DMS114 treated with DMSO at 0.1 percent for 48 hours (cell line): ENCODE data around the gene PHF21B.
"Not testable (repeated sequence)": the region's sequence is repeated elsewhere in the genome, so short reads cannot be mapped to it uniquely, and the experiment has no call there.

Experiments
- DNase-seq: peaks from one replicate; lab custom pipeline; 2025; ENCODE audit not compliant: unreplicated experiment; lab: John Stamatoyannopoulos, UW

Gene PHF21B

GRCh38 chr22:44919691-44920090 is 90.1 kb downstream of the PHF21B start:
- DNase-seq: no peak

- DNase-seq: no peak
These were observed 90.8 kb downstream of the PHF21B start for GRCh38 chr22:44918925-44919392.

- DNase-seq: no peak
These were observed 91.5 kb downstream of the PHF21B start for GRCh38 chr22:44918166-44918924.

- DNase-seq: no peak
These were observed 92.2 kb downstream of the PHF21B start for GRCh38 chr22:44917372-44918165.

GRCh38 chr22:44916281-44917231 is 93.2 kb downstream of the PHF21B start:
- no peak for DNase-seq

GRCh38 chr22:44915441-44915840 is 94.4 kb downstream of the PHF21B start:
- DNase-seq: no peak

- DNase-seq: no peak
These were observed 95.6 kb downstream of the PHF21B start for GRCh38 chr22:44914026-44914721.

- no peak for DNase-seq
These were observed 96.4 kb downstream of the PHF21B start for GRCh38 chr22:44913198-44913983.

- DNase-seq: no peak
These were observed 100.6 kb downstream of the PHF21B start for GRCh38 chr22:44909241-44909640.

- DNase-seq: no peak
These were observed 101.8 kb downstream of the PHF21B start for GRCh38 chr22:44907765-44908737.

- no peak for DNase-seq
These were observed 102.7 kb downstream of the PHF21B start for GRCh38 chr22:44906999-44907644.

- no peak for DNase-seq
These were observed 103.4 kb downstream of the PHF21B start for GRCh38 chr22:44906248-44906936.

GRCh38 chr22:44904492-44905152 is 105.2 kb downstream of the PHF21B start:
- DNase-seq: not testable (repeated sequence)

GRCh38 chr22:44903164-44903563 is 106.6 kb downstream of the PHF21B start:
- DNase-seq: not testable (repeated sequence)

GRCh38 chr22:44901301-44901700 is 108.5 kb downstream of the PHF21B start:
- DNase-seq: no peak

GRCh38 chr22:44898236-44898635 is 111.6 kb downstream of the PHF21B start:
- no peak for DNase-seq
